ENCODE results near the gene PLXNB2.

The PLXNB2 gene

GRCh38 chr22:50284479-50284878 is 23.0 kb downstream of the PLXNB2 start:
- Histone ChIP-seq H3K9ac (no peak overlapping the region), H3K27ac (no peak overlapping the region), H3K4me3 (no peak overlapping the region), H4K20me1 (peaks cover 90% of the 10 kb centered on the region), H3K36me3 (peaks cover 94% of the 10 kb centered on the region), H3K4me2 (no peak overlapping the region), H3K4me1 (peaks cover 7% of the 10 kb centered on the region; the same call in 1 of the 2 replicates), H3K27me3 (no peaks in the 10 kb centered on the region), H3K9me3 (no peaks in the 10 kb centered on the region)
- TF ChIP-seq Cebpa-rat (IDR thresholded peaks at IDR 0.05): no peak

GRCh38 chr22:50283821-50284220 is 23.6 kb downstream of the PLXNB2 start:
- Histone ChIP-seq H3K27me3 (no peaks in the 10 kb centered on the region), H3K4me1 (peaks cover under 1% of the 10 kb centered on the region; the same call in 1 of the 2 replicates), H3K4me2 (no peak overlapping the region), H3K27ac (no peak overlapping the region), H4K20me1 (peaks cover 90% of the 10 kb centered on the region), H3K4me3 (no peak overlapping the region), H3K36me3 (peaks cover 94% of the 10 kb centered on the region), H3K9me3 (no peaks in the 10 kb centered on the region), H3K9ac (no peak overlapping the region)
- no peak for TF ChIP-seq Cebpa-rat (IDR thresholded peaks at IDR 0.05)

- no peak overlapping the region for H3K27ac ChIP-seq
- no peak for TF ChIP-seq Cebpa-rat (IDR thresholded peaks at IDR 0.05)
- no peak overlapping the region for H3K4me2 ChIP-seq
- H3K4me1 ChIP-seq: no peaks in the 10 kb centered on the region
- H3K9me3 ChIP-seq: no peaks in the 10 kb centered on the region
- peaks cover 90% of the 10 kb centered on the region for H4K20me1 ChIP-seq
- no peak overlapping the region for H3K4me3 ChIP-seq
- peaks cover 94% of the 10 kb centered on the region for H3K36me3 ChIP-seq
- no peaks in the 10 kb centered on the region for H3K27me3 ChIP-seq
- H3K9ac ChIP-seq: no peak overlapping the region
These were observed 24.9 kb downstream of the PLXNB2 start for GRCh38 chr22:50282361-50283155.

DNA sequence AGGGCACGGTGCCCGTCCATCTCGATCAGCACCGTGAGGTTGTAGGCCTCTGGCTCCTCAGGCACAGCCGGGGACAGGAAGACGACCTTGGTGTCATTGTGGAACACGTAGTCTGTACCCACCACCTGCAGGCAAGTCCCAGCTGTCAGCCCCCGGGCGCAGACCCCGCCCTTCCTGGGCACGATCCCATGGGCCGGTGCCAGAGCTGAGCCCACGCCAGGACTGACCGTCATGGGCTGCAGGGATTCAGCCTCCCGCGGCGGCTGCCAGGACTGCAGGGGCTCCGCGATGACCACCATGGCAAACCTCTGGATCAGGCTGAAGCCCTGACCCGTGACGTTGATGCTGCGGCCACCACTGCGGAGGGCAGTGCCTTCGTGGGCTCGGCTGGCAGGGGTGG is 25.5 kb downstream of the PLXNB2 start:
- peaks cover under 1% of the 10 kb centered on the region; the same call in 1 of the 2 replicates for H3K4me1 ChIP-seq
- peaks cover 90% of the 10 kb centered on the region for H4K20me1 ChIP-seq
- no peaks in the 10 kb centered on the region for H3K9me3 ChIP-seq
- H3K27ac ChIP-seq: no peak overlapping the region
- H3K27me3 ChIP-seq: no peaks in the 10 kb centered on the region
- H3K9ac ChIP-seq: no peak overlapping the region
- H3K4me3 ChIP-seq: no peak overlapping the region
- peaks cover 94% of the 10 kb centered on the region for H3K36me3 ChIP-seq
- H3K4me2 ChIP-seq: no peak overlapping the region
- no peak for TF ChIP-seq Cebpa-rat (IDR thresholded peaks at IDR 0.05)

DNA sequence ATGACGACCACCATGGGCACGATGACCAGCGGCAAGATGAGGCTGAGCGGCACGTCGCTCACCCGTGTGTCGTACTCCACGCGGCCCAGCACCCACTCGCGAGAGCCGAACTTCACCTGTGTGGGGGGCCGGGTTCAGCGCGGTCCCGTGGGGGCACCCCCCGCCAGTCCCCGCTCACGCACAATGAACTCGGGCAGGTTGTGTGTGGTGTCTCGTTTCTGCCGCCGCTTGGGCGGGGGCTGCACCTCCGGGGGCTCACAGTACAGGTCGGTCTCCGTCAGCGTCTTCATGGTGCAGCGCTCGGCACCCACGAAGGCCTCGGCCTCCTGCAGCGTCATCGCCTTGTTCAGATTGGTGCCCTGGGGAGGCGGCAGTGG is 26.1 kb downstream of the PLXNB2 start:
- H3K9ac ChIP-seq: no peak overlapping the region
- no peaks in the 10 kb centered on the region for H3K27me3 ChIP-seq
- peaks cover 94% of the 10 kb centered on the region for H3K36me3 ChIP-seq
- H3K27ac ChIP-seq: no peak overlapping the region
- no peak for TF ChIP-seq Cebpa-rat (IDR thresholded peaks at IDR 0.05)
- no peaks in the 10 kb centered on the region for H3K9me3 ChIP-seq
- peaks cover 90% of the 10 kb centered on the region for H4K20me1 ChIP-seq
- H3K4me2 ChIP-seq: no peak overlapping the region
- H3K4me1 ChIP-seq: peaks cover 6% of the 10 kb centered on the region; the same call in 1 of the 2 replicates
- H3K4me3 ChIP-seq: no peak overlapping the region

DNA sequence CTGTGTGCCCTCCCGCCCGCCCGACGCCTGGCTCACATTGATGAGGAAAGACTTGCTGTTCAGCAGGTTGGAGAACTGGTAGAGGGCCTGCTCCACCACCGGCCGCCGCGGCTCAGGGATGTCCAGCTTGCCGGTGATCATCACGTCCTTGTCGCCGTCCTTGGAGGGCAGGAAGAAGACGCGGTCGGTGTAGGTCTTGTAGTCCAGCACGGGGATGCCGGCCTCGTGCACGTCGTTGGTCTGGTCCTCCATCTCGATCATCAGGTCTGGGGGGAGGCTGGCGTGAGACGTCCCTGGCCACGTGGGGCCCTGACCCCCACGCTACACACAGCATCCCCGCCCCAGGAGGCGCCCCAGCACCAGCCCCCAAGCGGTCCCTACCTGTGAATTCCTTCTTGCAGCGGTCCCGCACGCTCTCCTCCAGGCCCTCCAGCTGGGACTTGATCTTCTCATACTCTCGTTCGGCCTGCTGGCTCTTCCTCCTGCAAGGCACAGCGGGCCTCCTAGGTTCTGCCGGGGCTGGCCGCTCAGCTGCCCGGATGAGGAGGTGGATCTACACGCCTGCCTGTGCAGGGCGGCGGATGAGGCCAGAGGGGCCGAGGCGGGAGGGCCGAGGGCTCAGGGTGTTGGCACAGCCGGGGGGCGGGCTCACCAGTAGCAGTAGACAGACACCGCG is 26.6 kb downstream of the PLXNB2 start:
- no peaks in the 10 kb centered on the region for H3K9me3 ChIP-seq
- H3K4me2 ChIP-seq: no peak overlapping the region
- H4K20me1 ChIP-seq: peaks cover 90% of the 10 kb centered on the region
- no peak overlapping the region for H3K27ac ChIP-seq
- peaks cover 10% of the 10 kb centered on the region for H3K4me1 ChIP-seq
- TF ChIP-seq Cebpa-rat (IDR thresholded peaks at IDR 0.05): no peak
- peaks cover 94% of the 10 kb centered on the region for H3K36me3 ChIP-seq
- no peak overlapping the region for H3K9ac ChIP-seq
- no peaks in the 10 kb centered on the region for H3K27me3 ChIP-seq
- no peak overlapping the region for H3K4me3 ChIP-seq

DNA sequence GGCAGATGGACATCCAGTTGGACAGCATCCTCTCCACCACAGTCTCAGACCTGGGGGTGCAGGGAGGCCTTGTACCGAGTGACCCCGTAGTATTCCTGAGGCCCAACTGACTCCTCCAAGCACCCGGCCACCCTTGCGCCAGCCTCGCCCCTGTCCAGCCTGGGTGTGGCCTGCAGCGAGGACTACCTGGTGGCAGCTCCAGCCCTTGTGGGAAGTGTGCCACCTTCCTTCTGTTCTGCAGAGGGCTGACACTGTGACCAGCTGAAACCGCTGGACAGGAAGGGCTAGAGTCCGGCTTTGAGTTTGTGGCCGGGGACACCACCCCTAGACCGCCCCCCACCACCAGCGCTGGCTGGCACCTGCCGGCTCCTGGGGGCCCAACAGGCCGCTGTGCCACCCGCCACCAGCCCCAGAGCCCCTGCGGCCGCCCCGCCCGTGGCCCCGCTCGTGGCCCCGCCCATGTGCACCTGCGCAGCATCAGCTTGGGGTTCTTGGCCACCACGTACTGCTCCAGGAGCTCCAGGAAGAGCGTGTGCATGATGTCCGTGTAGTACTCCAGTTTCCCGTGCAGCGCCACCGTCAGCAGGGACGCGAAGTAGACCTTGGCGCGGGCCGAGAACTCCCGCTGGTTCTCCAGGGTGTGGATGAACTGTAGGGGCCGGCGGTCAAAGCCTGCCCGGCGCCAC is 27.3 kb downstream of the PLXNB2 start:
- Histone ChIP-seq H3K27ac (no peak overlapping the region), H3K4me1 (peaks cover 17% of the 10 kb centered on the region), H4K20me1 (peaks cover 90% of the 10 kb centered on the region), H3K4me3 (no peak overlapping the region), H3K9ac (no peak overlapping the region), H3K27me3 (no peaks in the 10 kb centered on the region), H3K9me3 (no peaks in the 10 kb centered on the region), H3K36me3 (peaks cover 97% of the 10 kb centered on the region), H3K4me2 (no peak overlapping the region)
- TF ChIP-seq Cebpa-rat (IDR thresholded peaks at IDR 0.05): no peak

- Histone ChIP-seq H3K9me3 (no peaks in the 10 kb centered on the region), H3K4me1 (peaks cover 23% of the 10 kb centered on the region), H3K36me3 (peaks cover 93% of the 10 kb centered on the region), H3K9ac (no peak overlapping the region), H3K4me3 (no peak overlapping the region), H3K4me2 (no peak overlapping the region), H4K20me1 (peaks cover 86% of the 10 kb centered on the region), H3K27me3 (no peaks in the 10 kb centered on the region), H3K27ac (no peak overlapping the region)
- no peak for TF ChIP-seq Cebpa-rat (IDR thresholded peaks at IDR 0.05)
These were observed 28.4 kb downstream of the PLXNB2 start for GRCh38 chr22:50278956-50279619.

- peaks cover 88% of the 10 kb centered on the region for H4K20me1 ChIP-seq
- no peaks in the 10 kb centered on the region for H3K9me3 ChIP-seq
- H3K36me3 ChIP-seq: peaks cover 92% of the 10 kb centered on the region
- no peaks in the 10 kb centered on the region for H3K27me3 ChIP-seq
- no peak for TF ChIP-seq Cebpa-rat (IDR thresholded peaks at IDR 0.05)
- H3K9ac ChIP-seq: no peak overlapping the region
- H3K27ac ChIP-seq: no peak overlapping the region
- no peak overlapping the region for H3K4me2 ChIP-seq
- no peak overlapping the region for H3K4me3 ChIP-seq
- H3K4me1 ChIP-seq: peaks cover 29% of the 10 kb centered on the region
These were observed 29.0 kb downstream of the PLXNB2 start for GRCh38 chr22:50278461-50278860.

Measured in BLaER1 (cell line).